OCI-LY3 (cell line): ENCODE measurements around the gene ZNF746.

Source experiments
- CTCF ChIP-seq: fragments of 200-600, 300-600 bp; sonication (generic); IDR thresholded peaks from 2 replicates; pipeline ENCODE4 v1.5.1; 2014; ENCODE audit warnings: antibody characterized with exemption, low read length, low read depth
- EZH2phosphoT487 ChIP-seq: fragments of 200-600 bp; shearing (Covaris generic); IDR thresholded peaks from 2 replicates; pipeline ENCODE4 v1.6.1; 2018; ENCODE audit warnings: antibody characterized with exemption, mixed run types, low read depth

GRCh38 chr7:149458235-149458634 is 39.4 kb downstream of the ZNF746 start:
- TF ChIP-seq CTCF (no peak), EZH2phosphoT487 (no peak)
